ENCODE data around the gene RAB11FIP2. TPM values are rescaled to one million over a fixed set of nuclear protein-coding genes. Genes with fewer than 3 reads are reported as not detected.

RAB11FIP2 gene
- total RNA-seq, 1 donor = 35.5 TPM

DNA sequence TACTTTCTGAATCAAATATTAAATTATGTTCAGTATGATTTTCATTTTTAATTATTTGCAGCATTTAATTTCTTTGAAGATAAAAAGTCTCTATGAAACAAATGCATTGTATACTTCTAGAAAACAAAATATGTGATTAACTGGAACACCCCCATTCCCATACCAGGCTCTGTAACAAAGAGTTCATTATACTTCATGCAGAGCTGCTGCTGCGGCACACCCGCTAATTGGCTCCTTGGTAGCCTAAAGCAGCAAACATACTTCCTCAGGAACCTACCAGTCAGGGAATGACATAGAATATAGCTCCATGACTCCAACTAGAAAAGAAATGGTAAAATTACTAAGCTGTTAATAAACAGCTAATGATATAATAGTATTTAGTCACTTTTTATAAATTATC lies 19.3 kb downstream of the RAB11FIP2 start:
- no peak overlapping the region for H3K4me3 ChIP-seq (ENCODE audit: low read depth, low read length)
- no peak for DNase-seq (ENCODE audit: low read depth)
- TF ChIP-seq CTCF (IDR thresholded peaks at IDR 0.05; ENCODE audit: insufficient read depth, low read length) = no peak

DNA sequence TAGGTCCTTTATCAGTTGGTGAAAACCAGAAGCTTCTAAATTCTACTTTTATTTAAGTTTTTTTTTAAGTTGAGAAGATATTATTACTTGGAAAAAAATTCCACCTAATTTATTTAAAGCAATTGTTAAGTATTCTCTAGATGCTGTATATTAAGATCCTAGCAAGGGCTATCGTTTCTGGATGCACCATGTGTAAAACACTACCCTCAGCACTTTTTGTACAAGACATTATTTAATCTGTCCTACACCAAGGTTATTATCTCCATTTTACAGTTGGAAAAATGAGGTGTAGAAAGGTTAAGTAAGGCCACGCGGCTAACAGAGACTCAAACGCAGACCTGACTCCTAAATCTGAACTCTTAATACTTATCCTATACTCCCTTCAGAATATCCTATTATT lies 19.8 kb downstream of the RAB11FIP2 start:
- TF ChIP-seq CTCF (IDR thresholded peaks at IDR 0.05; ENCODE audit: insufficient read depth, low read length) = no peak
- no peak for DNase-seq (ENCODE audit: low read depth)
- no peak overlapping the region for H3K4me3 ChIP-seq (ENCODE audit: low read depth, low read length)

- no peak overlapping the region for H3K4me3 ChIP-seq (ENCODE audit: low read depth, low read length)
- DNase-seq (ENCODE audit: low read depth) = no peak
- no peak for TF ChIP-seq CTCF (IDR thresholded peaks at IDR 0.05; ENCODE audit: insufficient read depth, low read length)
Measured at GRCh38 chr10:118020365-118020764, 26.4 kb downstream of the RAB11FIP2 start.

GRCh38 chr10:118017850-118018249 lies 28.9 kb downstream of the RAB11FIP2 start:
- TF ChIP-seq CTCF (IDR thresholded peaks at IDR 0.05; ENCODE audit: insufficient read depth, low read length) = no peak
- no peak overlapping the region for H3K4me3 ChIP-seq (ENCODE audit: low read depth, low read length)
- DNase-seq (ENCODE audit: low read depth) = no peak

GRCh38 chr10:118017071-118017740 lies 29.5 kb downstream of the RAB11FIP2 start:
- DNase-seq (ENCODE audit: low read depth) = no peak
- no peak for TF ChIP-seq CTCF (IDR thresholded peaks at IDR 0.05; ENCODE audit: insufficient read depth, low read length)
- H3K4me3 ChIP-seq (ENCODE audit: low read depth, low read length) = no peak overlapping the region

DNA sequence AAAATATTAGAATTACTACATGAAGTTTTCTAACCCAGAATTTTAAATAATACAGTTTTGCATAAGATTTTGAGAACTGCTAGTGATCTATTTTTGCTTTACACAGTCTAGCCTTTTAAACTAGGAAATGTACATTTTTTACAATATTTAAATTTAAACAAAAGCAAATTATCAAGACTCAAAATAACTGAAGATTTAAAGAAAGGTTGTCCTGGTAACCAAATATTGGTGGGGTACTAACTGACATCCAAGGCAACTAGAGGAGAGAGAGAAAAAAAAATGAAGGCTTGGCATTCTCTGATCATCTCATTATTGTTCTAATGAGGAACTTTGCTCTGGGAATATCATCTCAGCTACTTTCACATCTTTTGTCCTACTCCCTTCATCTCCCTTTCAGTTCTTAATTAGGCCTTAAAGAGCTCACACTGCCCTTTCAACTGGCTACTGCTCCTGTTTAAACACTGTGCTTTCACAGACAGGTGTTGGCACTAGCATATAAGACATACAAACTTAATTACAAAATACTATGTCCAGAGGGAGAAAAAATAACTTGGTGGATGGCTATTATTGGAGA lies 33.7 kb downstream of the RAB11FIP2 start:
- no peak for DNase-seq (ENCODE audit: low read depth)
- H3K4me3 ChIP-seq (ENCODE audit: low read depth, low read length) = no peak overlapping the region
- TF ChIP-seq CTCF (IDR thresholded peaks at IDR 0.05; ENCODE audit: insufficient read depth, low read length) = no peak

GRCh38 chr10:118007773-118008172 lies 39.0 kb downstream of the RAB11FIP2 start:
- no peak overlapping the region for H3K4me3 ChIP-seq (ENCODE audit: low read depth, low read length)
- TF ChIP-seq CTCF (IDR thresholded peaks at IDR 0.05; ENCODE audit: insufficient read depth, low read length) = no peak
- DNase-seq (ENCODE audit: low read depth) = no peak
